Osteocyte (in vitro differentiated cells): ENCODE results near the gene B3GALT5. TPM values are rescaled to one million over a fixed set of nuclear protein-coding genes. Genes with fewer than 3 reads are reported as not detected.

Source experiments
- DNase-seq: peaks from one replicate; pipeline ENCODE4 v3.0.0; 2021; ENCODE audit warnings: mixed read lengths; ENCODE audit not compliant: unreplicated experiment; ENCODE audit errors: extremely low spot score
- H3K27ac Mint-ChIP-seq: one replicate; pipeline ENCODE4 v1.8.0; 2021; ENCODE audit warnings: mild to moderate bottlenecking, mixed read lengths; ENCODE audit not compliant: unreplicated experiment
- H3K27me3 Mint-ChIP-seq: one replicate; pipeline ENCODE4 v1.8.0; 2021; ENCODE audit warnings: mixed read lengths; ENCODE audit not compliant: unreplicated experiment
- H3K36me3 Mint-ChIP-seq: one replicate; pipeline ENCODE4 v1.8.0; 2021; ENCODE audit warnings: mixed read lengths; ENCODE audit not compliant: unreplicated experiment
- H3K4me1 Mint-ChIP-seq: one replicate; pipeline ENCODE4 v1.8.0; 2021; ENCODE audit warnings: mixed read lengths; ENCODE audit not compliant: unreplicated experiment
- H3K4me3 Mint-ChIP-seq: one replicate; pipeline ENCODE4 v1.8.0; 2021; ENCODE audit warnings: mild to moderate bottlenecking, moderate library complexity, mixed read lengths; ENCODE audit not compliant: unreplicated experiment
- H3K9me3 Mint-ChIP-seq: one replicate; pipeline ENCODE4 v1.8.0; 2021; ENCODE audit warnings: mixed read lengths; ENCODE audit not compliant: unreplicated experiment
- CTCF ChIP-seq: fragments of 200-600 bp; sonication (generic); IDR thresholded peaks from 2 replicates; pipeline ENCODE4 v1.5.0; 2021; ENCODE audit warnings: antibody characterized with exemption, mild to moderate bottlenecking, moderate library complexity
- total RNA-seq: library from RNA; stranded (reverse); gene quantifications from 2 replicates; pipeline ENCODE4 v1.2.1, GENCODE V29; 2021

The B3GALT5 gene
- total RNA-seq, 1 donor from 2014 or later: not detected

- Mint-ChIP-seq H3K9me3 (peaks cover 3% of the 10 kb centered on the region), H3K27ac (no peak overlapping the region), H3K4me3 (no peak overlapping the region), H3K4me1 (peaks cover 4% of the 10 kb centered on the region), H3K36me3 (no peaks in the 10 kb centered on the region), H3K27me3 (no peaks in the 10 kb centered on the region)
- TF ChIP-seq CTCF: no peak
- DNase-seq: peak; percentile 51
Observed at GRCh38 chr21:39664586-39664985, 51.8 kb downstream of the B3GALT5 start.

GRCh38 chr21:39666026-39666425 is 53.3 kb downstream of the B3GALT5 start:
- Mint-ChIP-seq H3K4me3 (no peak overlapping the region), H3K27ac (no peak overlapping the region), H3K9me3 (no peaks in the 10 kb centered on the region)

GRCh38 chr21:39666681-39667315 is 54.1 kb downstream of the B3GALT5 start:
- Mint-ChIP-seq H3K36me3 (no peaks in the 10 kb centered on the region), H3K9me3 (no peaks in the 10 kb centered on the region), H3K27me3 (no peaks in the 10 kb centered on the region), H3K4me3 (no peak overlapping the region), H3K4me1 (no peaks in the 10 kb centered on the region), H3K27ac (no peak overlapping the region)
- no peak for TF ChIP-seq CTCF
- peak; percentile 73 for DNase-seq

More at GRCh38 chr21:39666026-39666425, 53.3 kb downstream of the B3GALT5 start:
- Mint-ChIP-seq H3K36me3 (no peaks in the 10 kb centered on the region), H3K27me3 (no peaks in the 10 kb centered on the region), H3K4me1 (no peaks in the 10 kb centered on the region)
- DNase-seq: no peak
- TF ChIP-seq CTCF: no peak

GRCh38 chr21:39667353-39667891 is 54.7 kb downstream of the B3GALT5 start:
- Mint-ChIP-seq H3K27ac (no peak overlapping the region), H3K27me3 (no peaks in the 10 kb centered on the region)

More at GRCh38 chr21:39667353-39667891, 54.7 kb downstream of the B3GALT5 start:
- no peak for TF ChIP-seq CTCF
- peak; percentile 68 for DNase-seq
- Mint-ChIP-seq H3K4me3 (no peak overlapping the region), H3K36me3 (no peaks in the 10 kb centered on the region), H3K4me1 (no peaks in the 10 kb centered on the region), H3K9me3 (no peaks in the 10 kb centered on the region)
